GM20431 (cell line): ENCODE results near the gene FBXO34.

ENCODE experiments used
- in situ Hi-C: fragments of 300-500 bp; cut with MseI, MboI; formaldehyde crosslinking; loops from one replicate; pipeline ENCODE4 v1.15.0; 2020; ENCODE audit warnings: low sequenced_read_pairs; ENCODE audit not compliant: unreplicated experiment

Gene FBXO34, protein sequence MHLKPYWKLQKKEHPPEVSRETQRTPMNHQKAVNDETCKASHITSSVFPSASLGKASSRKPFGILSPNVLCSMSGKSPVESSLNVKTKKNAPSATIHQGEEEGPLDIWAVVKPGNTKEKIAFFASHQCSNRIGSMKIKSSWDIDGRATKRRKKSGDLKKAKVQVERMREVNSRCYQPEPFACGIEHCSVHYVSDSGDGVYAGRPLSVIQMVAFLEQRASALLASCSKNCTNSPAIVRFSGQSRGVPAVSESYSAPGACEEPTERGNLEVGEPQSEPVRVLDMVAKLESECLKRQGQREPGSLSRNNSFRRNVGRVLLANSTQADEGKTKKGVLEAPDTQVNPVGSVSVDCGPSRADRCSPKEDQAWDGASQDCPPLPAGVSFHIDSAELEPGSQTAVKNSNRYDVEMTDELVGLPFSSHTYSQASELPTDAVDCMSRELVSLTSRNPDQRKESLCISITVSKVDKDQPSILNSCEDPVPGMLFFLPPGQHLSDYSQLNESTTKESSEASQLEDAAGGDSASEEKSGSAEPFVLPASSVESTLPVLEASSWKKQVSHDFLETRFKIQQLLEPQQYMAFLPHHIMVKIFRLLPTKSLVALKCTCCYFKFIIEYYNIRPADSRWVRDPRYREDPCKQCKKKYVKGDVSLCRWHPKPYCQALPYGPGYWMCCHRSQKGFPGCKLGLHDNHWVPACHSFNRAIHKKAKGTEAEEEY

GRCh38 chr14:55270832-55271571, at the start of gene FBXO34:
FBXO34 (plus strand) TSS chr14:55271421; CDS start chr14:55350391, 78,970 bp downstream.
- in situ Hi-C loops: no loop called here

- in situ Hi-C loops: no loop called here
Observed at GRCh38 chr14:55221968-55222367, 49.3 kb upstream of the FBXO34 start.

DNA sequence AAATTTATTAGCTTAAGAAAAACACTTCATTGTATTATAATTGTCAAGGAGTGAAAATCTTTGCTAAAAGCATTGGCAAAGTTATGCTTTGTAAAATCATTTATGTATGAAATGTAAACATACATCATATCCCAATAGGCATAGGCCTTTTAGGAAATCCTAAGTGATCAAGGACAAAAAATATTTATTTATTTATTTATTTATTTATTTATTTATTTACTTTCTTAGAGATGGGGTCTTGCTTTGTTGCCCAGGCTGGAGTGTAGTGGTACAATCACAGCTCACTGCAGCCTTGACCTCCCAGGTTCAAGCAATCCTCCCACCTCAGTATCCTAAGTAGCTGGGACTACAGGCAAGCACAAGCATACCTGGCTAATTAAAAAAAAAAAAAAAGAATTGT, 47.9 kb upstream of the FBXO34 start:
- in situ Hi-C loops: no loop called here

- in situ Hi-C loops: no loop called here
Observed at GRCh38 chr14:55228261-55228660, 43.0 kb upstream of the FBXO34 start.

DNA sequence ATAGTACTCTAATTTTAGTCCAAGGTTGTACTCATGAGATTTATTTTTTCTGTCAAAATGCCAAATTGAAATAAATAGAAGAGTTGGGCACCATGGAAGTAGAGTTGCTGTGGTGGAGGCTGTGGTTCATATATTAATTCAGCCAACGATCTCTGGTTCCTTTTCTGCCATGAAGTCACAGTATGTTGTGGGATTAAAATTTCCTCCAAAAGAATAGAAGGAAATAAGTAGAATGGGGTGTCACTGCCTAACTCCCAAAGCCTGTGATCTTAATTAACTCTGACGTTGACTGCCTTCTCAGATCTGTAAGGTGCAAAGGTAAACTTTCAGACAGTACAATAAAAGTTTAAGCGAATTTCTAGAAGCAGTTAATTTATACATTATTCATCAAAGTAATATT, 37.6 kb upstream of the FBXO34 start:
- in situ Hi-C loops: no loop called here

GRCh38 chr14:55238019-55238680, 33.1 kb upstream of the FBXO34 start:
- in situ Hi-C loops: no loop called here

- in situ Hi-C loops: no loop called here
Observed at GRCh38 chr14:55239320-55239719, 31.9 kb upstream of the FBXO34 start.

GRCh38 chr14:55240526-55241178, 30.6 kb upstream of the FBXO34 start:
- in situ Hi-C loops: no loop called here

GRCh38 chr14:55241673-55242072, 29.5 kb upstream of the FBXO34 start:
- in situ Hi-C loops: no loop called here

GRCh38 chr14:55243386-55243785, 27.8 kb upstream of the FBXO34 start:
- in situ Hi-C loops: no loop called here

GRCh38 chr14:55243813-55244212, 27.4 kb upstream of the FBXO34 start:
- in situ Hi-C loops: no loop called here

DNA sequence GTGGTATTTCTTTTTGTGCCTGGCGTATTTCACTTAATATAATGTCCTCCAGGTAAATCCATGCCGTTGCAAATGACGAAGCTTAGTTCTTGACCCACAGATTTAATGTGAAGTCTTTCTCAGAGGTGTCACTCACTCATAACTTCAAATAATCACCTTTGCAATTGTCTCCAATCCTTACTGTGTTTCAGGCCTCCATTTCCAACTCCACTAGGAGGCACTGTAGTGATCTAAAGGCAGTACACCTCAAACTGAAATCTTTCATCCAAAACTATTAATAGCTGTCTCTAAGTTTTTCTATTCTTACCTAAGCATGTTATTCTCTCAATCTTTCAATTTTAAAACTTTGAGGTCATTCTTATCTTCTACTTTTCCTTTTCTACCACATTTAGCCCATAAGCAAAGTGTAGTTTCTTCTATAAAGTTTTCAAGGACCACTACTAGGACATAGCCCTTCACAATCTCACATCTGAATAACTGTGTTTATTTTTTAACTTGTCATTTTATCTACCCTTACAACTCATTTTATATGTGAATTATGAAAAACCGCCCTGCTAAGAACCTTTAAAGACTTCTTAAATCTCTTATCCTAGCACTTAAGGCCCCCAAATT, 25.5 kb upstream of the FBXO34 start:
- in situ Hi-C loops: no loop called here

DNA sequence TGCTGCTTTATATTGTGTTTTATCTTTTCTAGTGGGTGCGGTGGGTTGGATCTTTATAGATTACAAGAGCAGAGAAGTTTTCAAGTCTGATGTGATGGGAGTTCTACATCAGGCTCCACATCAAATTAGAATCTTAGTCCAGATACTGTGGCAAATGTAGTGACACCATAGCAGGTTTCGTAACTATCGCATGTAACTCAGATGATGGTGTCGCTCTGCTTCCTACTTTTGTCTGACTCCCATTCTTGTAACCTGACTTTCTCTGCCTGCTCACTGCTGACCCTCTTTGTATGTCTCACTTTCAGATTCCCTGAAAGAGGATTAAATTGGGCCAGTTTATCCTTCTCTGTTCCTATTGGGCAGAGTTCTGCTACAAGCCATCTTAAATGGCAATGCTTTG, 22.8 kb upstream of the FBXO34 start:
- in situ Hi-C loops: no loop called here

DNA sequence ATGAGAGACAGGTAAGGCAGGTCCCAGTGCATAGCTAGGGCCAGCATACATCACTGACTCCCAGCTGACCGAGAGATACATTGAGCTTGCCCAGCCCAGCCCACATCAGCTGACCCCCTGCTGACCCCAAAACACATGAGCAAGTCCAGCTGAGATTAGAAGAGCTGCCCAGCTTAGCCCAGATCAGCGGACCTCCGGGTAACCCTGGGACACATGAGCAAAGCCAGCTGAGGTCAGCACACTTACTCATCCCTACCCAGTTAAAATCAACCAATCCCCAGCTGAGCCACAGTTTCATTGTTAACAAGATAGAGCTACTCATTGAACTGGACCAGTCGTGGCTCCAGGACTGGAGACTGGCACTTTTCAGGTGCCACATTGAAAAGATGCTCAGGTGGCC, 21.8 kb upstream of the FBXO34 start:
- in situ Hi-C loops: no loop called here

GRCh38 chr14:55253276-55253675, 17.9 kb upstream of the FBXO34 start:
- in situ Hi-C loops: no loop called here

- in situ Hi-C loops: no loop called here
Observed at GRCh38 chr14:55254581-55254980, 16.6 kb upstream of the FBXO34 start.

DNA sequence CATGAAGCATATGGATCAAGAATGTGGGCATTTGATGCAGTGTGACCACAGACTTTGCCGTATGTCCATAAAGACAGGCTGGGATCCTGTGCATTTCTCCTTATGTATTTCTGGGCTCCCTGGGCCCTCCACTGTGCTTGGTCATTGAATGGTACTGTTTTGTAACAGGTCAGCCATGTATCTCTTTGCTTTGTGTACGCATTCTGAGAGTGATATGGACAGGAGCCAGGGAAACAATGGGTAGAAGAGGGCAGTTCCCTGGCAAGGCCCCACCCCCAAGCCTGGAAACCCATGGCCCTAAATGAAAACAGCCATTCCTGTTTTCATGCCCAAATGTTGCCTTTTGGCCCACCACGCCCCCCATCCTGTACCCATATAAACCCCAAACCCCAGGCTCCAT, 15.2 kb upstream of the FBXO34 start:
- in situ Hi-C loops: no loop called here

DNA sequence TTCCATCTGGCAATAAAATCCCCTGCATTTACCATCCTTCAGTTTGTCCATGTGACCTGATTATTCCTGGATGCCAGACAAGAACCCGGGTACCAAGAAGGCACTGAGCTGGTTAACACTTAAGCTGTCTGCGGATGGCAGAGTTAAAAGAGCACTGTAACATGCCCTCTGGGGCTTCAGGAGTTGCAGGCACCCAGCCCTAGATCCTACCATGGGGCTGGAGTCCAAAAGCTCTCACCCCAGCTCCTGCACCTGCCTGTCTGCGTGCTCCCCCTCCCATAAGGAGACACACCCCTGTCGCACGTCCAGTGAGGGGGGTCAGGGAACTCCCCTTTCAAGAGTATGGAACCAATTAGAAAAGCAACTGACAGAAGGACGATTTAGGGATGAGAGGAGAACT, 14.6 kb upstream of the FBXO34 start:
- in situ Hi-C loops: no loop called here

DNA sequence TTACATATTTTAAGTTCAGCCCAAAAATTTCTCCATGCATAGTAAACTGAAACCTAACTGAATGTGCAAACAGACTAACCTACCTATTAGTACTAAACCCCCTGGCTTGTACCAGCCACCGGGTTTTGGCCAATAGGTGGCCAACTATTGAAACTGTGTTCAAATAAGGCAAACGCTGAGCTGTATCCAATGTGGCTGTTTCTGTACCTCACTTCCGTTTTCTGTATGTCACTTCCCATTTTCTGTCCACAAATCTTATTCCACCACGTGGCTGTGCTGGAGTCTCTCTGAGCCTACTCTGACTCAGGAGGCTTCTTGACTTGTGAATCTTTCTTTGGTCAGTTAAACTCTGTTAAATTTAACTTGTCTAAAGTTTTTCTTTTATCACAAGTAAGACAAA, 6.0 kb upstream of the FBXO34 start:
- in situ Hi-C loops: loop anchor here (10.0 kb wide), 1 partner anchor 90 kb away; no protein-coding TSS in a partner anchor
